H9 (cell line): ENCODE data around the gene TLX1. TPM values are rescaled to one million over a fixed set of nuclear protein-coding genes. Genes with fewer than 3 reads are reported as not detected.

Experiments used
- DNase-seq: peaks from one replicate; pipeline ENCODE4 v3.0.0-alpha.2; 2017
- H2AFZ ChIP-seq: one replicate; pipeline ENCODE4 v1.6.1; 2013; ENCODE audit warnings: mild to moderate bottlenecking, low read length, control low read depth, moderate library complexity
- H2AK5ac ChIP-seq: 2 replicates; pipeline ENCODE4 v1.6.1; 2013; ENCODE audit warnings: low read length, control low read depth, mixed read lengths; ENCODE audit not compliant: insufficient read length
- H2BK120ac ChIP-seq: one replicate; pipeline ENCODE4 v1.6.1; 2013; ENCODE audit warnings: low read depth, mild to moderate bottlenecking, low read length, control low read depth, inconsistent platforms; ENCODE audit not compliant: poor library complexity, severe bottlenecking
- H2BK12ac ChIP-seq: 2 replicates; pipeline ENCODE4 v1.6.1; 2013; ENCODE audit warnings: low read length, control low read depth, mixed read lengths, low read depth; ENCODE audit not compliant: insufficient read length
- H2BK15ac ChIP-seq: 2 replicates; pipeline ENCODE4 v1.6.1; 2013; ENCODE audit warnings: low read depth, low read length, control low read depth
- H2BK20ac ChIP-seq: one replicate; pipeline ENCODE4 v1.6.1; 2013; ENCODE audit warnings: low read depth, mild to moderate bottlenecking, low read length, control low read depth, inconsistent platforms; ENCODE audit not compliant: poor library complexity, severe bottlenecking
- H2BK5ac ChIP-seq: 2 replicates; pipeline ENCODE4 v1.6.1; 2013; ENCODE audit warnings: low read length, control low read depth, mixed read lengths; ENCODE audit not compliant: insufficient read length
- H3K14ac ChIP-seq: 2 replicates; pipeline ENCODE4 v1.6.1; 2013; ENCODE audit warnings: low read length, control low read depth; ENCODE audit not compliant: insufficient read depth
- H3K18ac ChIP-seq: 2 replicates; pipeline ENCODE4 v1.6.1; 2013; ENCODE audit warnings: low read depth, mild to moderate bottlenecking, mixed read lengths, low read length, control low read depth; ENCODE audit not compliant: insufficient read length
- H3K23ac ChIP-seq: 2 replicates; pipeline ENCODE4 v1.6.1; 2013; ENCODE audit warnings: low read length, control low read depth, mixed read lengths, low read depth; ENCODE audit not compliant: insufficient read length
- H3K23me2 ChIP-seq: 2 replicates; pipeline ENCODE4 v1.6.1; 2013; ENCODE audit warnings: low read depth, mild to moderate bottlenecking, mixed read lengths, low read length, control low read depth; ENCODE audit not compliant: insufficient read length, poor library complexity, severe bottlenecking
- H3K27ac ChIP-seq: 2 replicates; pipeline ENCODE4 v1.5.1; 2013; ENCODE audit warnings: low read length, control low read depth, mixed read lengths, low read depth; ENCODE audit not compliant: insufficient read length
- H3K27me3 ChIP-seq: 2 replicates; pipeline ENCODE4 v1.6.1; 2013; ENCODE audit warnings: low read length, control low read depth, inconsistent platforms; ENCODE audit not compliant: insufficient read depth
- H3K4ac ChIP-seq: 2 replicates; pipeline ENCODE4 v1.6.1; 2013; ENCODE audit warnings: low read depth, mild to moderate bottlenecking, control low read depth, inconsistent platforms, low read length, moderate library complexity
- H3K4me1 ChIP-seq: 2 replicates; pipeline ENCODE4 v1.6.1; 2013; ENCODE audit warnings: low read length, control low read depth, inconsistent platforms; ENCODE audit not compliant: insufficient read depth
- H3K4me2 ChIP-seq: 2 replicates; pipeline ENCODE4 v1.6.1; 2013; ENCODE audit warnings: low read length, control low read depth, mixed read lengths; ENCODE audit not compliant: insufficient read length, insufficient read depth
- H3K56ac ChIP-seq: 2 replicates; pipeline ENCODE4 v1.6.1; 2013; ENCODE audit warnings: low read depth, mild to moderate bottlenecking, mixed read lengths, low read length, control low read depth; ENCODE audit not compliant: insufficient read length
- H3K79me1 ChIP-seq: 2 replicates; pipeline ENCODE4 v1.6.1; 2013; ENCODE audit warnings: low read depth, mild to moderate bottlenecking, moderate library complexity, low read length, control low read depth, inconsistent platforms; ENCODE audit not compliant: insufficient read depth, poor library complexity, severe bottlenecking
- H3K79me2 ChIP-seq: 2 replicates; pipeline ENCODE4 v1.6.1; 2013; ENCODE audit warnings: low read length, control low read depth, inconsistent platforms; ENCODE audit not compliant: insufficient read depth
- H3K9ac ChIP-seq: 2 replicates; pipeline ENCODE4 v1.6.1; 2013; ENCODE audit warnings: low read length, control low read depth, mixed read lengths; ENCODE audit not compliant: insufficient read length; ENCODE audit errors: extremely low read depth
- H3K9me3 ChIP-seq: one replicate; pipeline ENCODE4 v1.6.1; 2013; ENCODE audit warnings: low read depth, low read length, inconsistent platforms; ENCODE audit not compliant: control insufficient read depth
- H3T11ph ChIP-seq: one replicate; pipeline ENCODE4 v1.6.1; 2013; ENCODE audit warnings: mild to moderate bottlenecking, low read length, control low read depth, inconsistent platforms
- H4K20me1 ChIP-seq: one replicate; pipeline ENCODE4 v1.6.1; 2013; ENCODE audit not compliant: control insufficient read depth, insufficient read length, insufficient read depth
- H4K5ac ChIP-seq: 2 replicates; pipeline ENCODE4 v1.6.1; 2013; ENCODE audit warnings: low read depth, mild to moderate bottlenecking, mixed read lengths, low read length, control low read depth; ENCODE audit not compliant: insufficient read length
- H4K8ac ChIP-seq: replicated peaks from 2 replicates; pipeline ENCODE4 v1.6.1; 2013; ENCODE audit warnings: low read length, control low read depth, mixed read lengths, low read depth; ENCODE audit not compliant: insufficient read length
- H4K91ac ChIP-seq: 2 replicates; pipeline ENCODE4 v1.6.1; 2013; ENCODE audit warnings: low read depth, mild to moderate bottlenecking, moderate library complexity, mixed read lengths, low read length, control low read depth; ENCODE audit not compliant: insufficient read length
- H3K27ac Mint-ChIP-seq, 3 experiments: 2 replicates in 2 of 3; 3 replicates in 1 of 3; pipeline ENCODE4 v1.8.0; 2020 to 2021; ENCODE audit warnings: mixed read lengths in 3 of 3, mild to moderate bottlenecking in 1 of 3, moderate library complexity in 1 of 3
- H3K27me3 Mint-ChIP-seq: 2 replicates; pipeline ENCODE4 v1.8.0; 2021; ENCODE audit warnings: low read depth, mild to moderate bottlenecking, moderate library complexity, mixed read lengths
- H3K36me3 Mint-ChIP-seq, 3 experiments: 2 replicates in 2 of 3; 3 replicates in 1 of 3; pipeline ENCODE4 v1.8.0; 2020 to 2021; ENCODE audit warnings: low read depth in 3 of 3, mixed read lengths in 3 of 3; ENCODE audit not compliant: insufficient read depth in 1 of 3
- H3K4me1 Mint-ChIP-seq, 2 experiments: 2 replicates each; pipeline ENCODE4 v1.8.0; 2020; ENCODE audit warnings: mixed read lengths in 2 of 2
- H3K4me3 Mint-ChIP-seq, 2 experiments: 2 replicates in 1 of 2; 3 replicates in 1 of 2; pipeline ENCODE4 v1.8.0; 2020 to 2021; ENCODE audit warnings: mild to moderate bottlenecking in 2 of 2, mixed read lengths in 2 of 2, moderate library complexity in 1 of 2
- H3K9me3 Mint-ChIP-seq, 2 experiments: 2 replicates in 1 of 2; 3 replicates in 1 of 2; pipeline ENCODE4 v1.8.0; 2020; ENCODE audit warnings: mild to moderate bottlenecking in 2 of 2, mixed read lengths in 2 of 2, moderate library complexity in 1 of 2
- CTCF ChIP-seq: fragments of 200-600 bp; sonication (generic); conservative IDR thresholded peaks from 3 replicates; pipeline ENCODE4 v1.8.0; 2021; ENCODE audit warnings: antibody characterized with exemption, mild to moderate bottlenecking
- WGBS: extraction: QIAGEN DNeasy Blood & Tissue Kit; methylation state at CpG from one replicate; pipeline ENCODE4 v1.1.7; 2013; ENCODE audit warnings: missing lambda C conversion rate, low lambda C conversion rate, mixed read lengths; ENCODE audit not compliant: insufficient read length; ENCODE audit errors: extremely low coverage; 5-methylcytosine and 5-hydroxymethylcytosine counted together
- total RNA-seq: library from RNA; stranded (reverse); gene quantifications from 2 replicates; pipeline ENCODE4 v1.2.1, GENCODE V29; 2021

The TLX1 gene
- total RNA-seq, 1 experiment from 2014 or later, result not detected

- H3K79me1 ChIP-seq, result no peaks in the 10 kb centered on the region
- no peak overlapping the region for H2AFZ ChIP-seq
- H3T11ph ChIP-seq, result no peak overlapping the region
- no peak overlapping the region for H3K56ac ChIP-seq
- no peaks in the 10 kb centered on the region for H3K79me2 ChIP-seq
- no peak overlapping the region for H3K23ac ChIP-seq
- no peak overlapping the region for H2BK20ac ChIP-seq
- H2BK12ac ChIP-seq, result no peak overlapping the region
- Mint-ChIP-seq H3K36me3 (no peaks in the 10 kb centered on the region), H3K27me3 (peaks cover 58% of the 10 kb centered on the region), H3K4me1 (peaks cover 9 to 23% of the 10 kb centered on the region in 2 experiments), H3K4me3 (no peak overlapping the region), H3K27ac (peak overlapping the region in 1 of 3 experiments; percentile 46; a peak in 1 of 7 replicates), H3K9me3 (no peaks in the 10 kb centered on the region)
- no peaks in the 10 kb centered on the region for H4K20me1 ChIP-seq
- no peak overlapping the region for H3K4me2 ChIP-seq
- no peaks in the 10 kb centered on the region for H3K9me3 ChIP-seq
- whole genome bisulfite sequencing, result no CpG with 5 or more reads among the region's 7 CpGs
- H4K91ac ChIP-seq, result no peak overlapping the region
- H3K4me1 ChIP-seq, result no peaks in the 10 kb centered on the region; the same call in 1 of the 2 replicates
- H3K18ac ChIP-seq, result no peak overlapping the region
- H4K8ac ChIP-seq, result no peak overlapping the region
- peak; percentile 100 for DNase-seq
- no peak overlapping the region for H3K9ac ChIP-seq
- no peak overlapping the region for H3K14ac ChIP-seq
- TF ChIP-seq CTCF, result peak; percentile 88
- no peak overlapping the region for H3K27ac ChIP-seq
- H2BK120ac ChIP-seq, result no peak overlapping the region
- no peak overlapping the region for H4K5ac ChIP-seq
- no peak overlapping the region for H2BK5ac ChIP-seq
- H2BK15ac ChIP-seq, result no peak overlapping the region
- no peaks in the 10 kb centered on the region for H3K23me2 ChIP-seq
- H3K4ac ChIP-seq, result no peak overlapping the region
- H3K27me3 ChIP-seq, result no peaks in the 10 kb centered on the region
- no peak overlapping the region for H2AK5ac ChIP-seq
Measured at GRCh38 chr10:101095550-101096213, 35.4 kb upstream of the TLX1 start.
